HG02678 (cell line): ENCODE results near the gene EDN2.

Experiments
- ATAC-seq: cut with Tn5 transposase; IDR thresholded peaks from one replicate; pipeline ENCODE4 v1.9.1; 2021; ENCODE audit warnings: mild to moderate bottlenecking, moderate library complexity; ENCODE audit not compliant: unreplicated experiment

EDN2 gene

DNA sequence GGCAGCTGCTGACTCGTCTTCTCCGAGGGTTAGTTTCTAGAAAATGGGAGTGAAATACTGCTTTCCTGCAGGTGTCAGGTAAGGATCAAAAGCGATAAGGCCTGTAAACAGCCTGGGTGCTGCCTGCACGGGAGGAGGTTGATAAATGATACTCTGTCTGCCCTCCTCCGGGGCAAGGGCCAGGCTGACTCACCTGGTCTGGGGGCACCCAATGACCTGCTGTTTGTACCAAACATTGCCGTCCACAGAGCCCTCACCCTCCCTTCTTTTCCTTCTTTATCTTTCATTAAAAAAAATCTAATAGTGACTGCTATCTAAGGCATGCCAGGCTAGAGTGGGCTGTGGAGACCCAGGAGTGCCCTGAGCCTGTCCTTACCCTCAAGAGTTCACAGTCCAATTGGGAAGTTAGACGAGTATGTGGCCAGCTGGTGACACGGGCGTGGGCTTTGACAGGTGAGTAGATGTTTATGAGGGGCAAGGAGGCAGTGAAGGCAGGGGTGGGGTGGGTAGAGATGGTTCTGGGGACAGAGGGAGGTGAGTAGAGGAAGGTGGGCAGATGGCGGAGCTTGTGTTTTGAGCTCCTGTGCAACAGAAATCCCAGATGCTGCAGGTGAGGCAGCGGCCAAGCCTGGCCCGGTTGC is 16.2 kb downstream of the EDN2 start:
- no peak for ATAC-seq

DNA sequence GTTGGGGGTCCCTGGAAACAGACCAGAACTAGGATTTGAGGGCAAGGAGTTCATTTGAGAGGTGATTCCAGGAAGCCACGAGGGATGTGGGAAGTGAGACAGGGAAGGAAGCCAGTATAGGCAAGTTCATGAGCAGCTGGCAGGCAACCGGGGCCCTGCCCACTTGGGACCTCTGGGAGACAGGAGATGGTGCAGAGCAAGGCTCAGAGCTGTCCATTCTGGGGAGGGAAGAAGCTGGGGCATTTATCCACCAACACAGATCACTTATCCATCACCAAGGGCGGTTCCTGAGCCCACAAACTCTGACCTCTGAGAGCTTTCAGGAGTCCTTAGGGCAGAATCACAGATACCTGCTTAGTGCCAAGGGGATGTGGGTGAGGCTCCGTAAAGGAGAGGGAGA is 16.8 kb downstream of the EDN2 start:
- ATAC-seq = no peak

DNA sequence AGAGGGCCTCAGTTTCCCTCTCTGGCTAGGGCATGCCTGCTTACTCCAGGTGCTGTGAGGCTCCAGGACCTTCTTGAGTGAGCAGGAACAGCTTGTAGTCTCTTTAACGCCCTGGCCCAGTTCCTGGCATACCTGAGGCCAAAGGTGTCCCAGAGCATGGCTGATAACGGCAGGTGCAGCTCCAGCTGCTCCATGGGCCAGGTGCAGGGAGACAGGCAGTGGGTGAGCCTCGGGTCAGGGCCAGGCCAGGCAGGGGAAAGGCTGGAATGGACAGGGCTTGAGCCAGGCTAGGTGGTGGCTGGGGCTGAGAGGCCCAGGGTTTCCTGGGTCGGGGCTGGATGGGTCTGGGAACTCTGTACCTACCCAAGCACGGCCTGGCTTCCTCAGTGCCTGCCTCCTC is 18.3 kb downstream of the EDN2 start:
- no peak for ATAC-seq

DNA sequence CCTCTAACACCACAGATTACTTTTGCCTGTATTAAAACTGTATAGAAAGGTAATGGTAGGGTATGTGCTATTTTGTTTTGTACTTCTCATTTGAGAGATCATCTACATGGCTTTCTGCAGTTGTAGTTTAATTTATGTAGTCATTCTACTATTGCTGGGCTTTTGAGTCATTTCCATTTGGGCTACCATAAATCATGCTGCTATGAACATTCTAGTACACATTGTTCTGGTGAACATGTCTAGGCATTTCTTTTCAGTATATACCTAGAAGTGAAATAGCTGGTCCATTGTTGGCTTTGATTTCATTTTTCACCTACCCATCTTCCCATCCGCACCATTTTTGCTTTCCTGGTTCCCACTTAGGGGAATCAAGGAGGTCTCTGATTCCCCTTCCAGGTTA is 18.7 kb downstream of the EDN2 start:
- no peak for ATAC-seq

DNA sequence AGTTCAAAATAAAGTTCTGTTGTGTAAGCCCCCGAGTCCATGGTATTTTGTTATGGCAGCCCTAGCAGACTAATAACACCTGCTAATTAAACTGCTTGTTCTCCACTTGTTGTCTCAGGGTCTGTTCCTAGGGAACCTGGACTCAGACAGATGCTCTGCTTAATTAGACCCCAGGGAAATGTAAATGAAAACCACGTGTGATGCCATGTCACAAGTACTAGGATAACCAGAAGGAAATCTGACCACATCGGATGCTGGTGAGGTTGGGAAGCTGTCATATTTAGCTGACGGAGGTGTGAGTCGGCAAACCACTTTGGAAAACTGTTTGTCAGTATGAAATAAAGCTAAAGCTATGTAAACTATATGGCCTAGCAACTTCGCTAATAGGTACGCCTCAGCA is 19.6 kb downstream of the EDN2 start:
- ATAC-seq = no peak

DNA sequence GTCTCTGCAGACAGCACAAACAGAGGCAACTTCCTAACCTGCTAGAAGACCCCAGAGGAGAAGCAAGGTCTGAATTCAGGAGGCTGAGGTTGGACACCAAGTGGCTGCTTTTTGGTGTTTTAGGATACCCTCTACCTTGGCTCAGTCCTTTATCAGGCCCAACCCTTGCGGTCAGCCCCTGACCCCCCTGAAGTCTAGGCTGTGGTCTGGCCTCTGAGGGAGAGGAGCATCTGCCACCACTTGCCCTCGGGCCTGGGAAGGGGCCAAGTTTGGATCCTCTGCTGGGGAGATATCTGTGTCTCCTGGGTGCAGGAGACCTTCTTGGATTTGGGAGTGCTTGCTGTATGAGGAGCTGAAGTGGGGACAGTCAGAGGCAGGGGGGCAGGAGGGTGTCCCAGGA is 21.0 kb downstream of the EDN2 start:
- no peak for ATAC-seq

DNA sequence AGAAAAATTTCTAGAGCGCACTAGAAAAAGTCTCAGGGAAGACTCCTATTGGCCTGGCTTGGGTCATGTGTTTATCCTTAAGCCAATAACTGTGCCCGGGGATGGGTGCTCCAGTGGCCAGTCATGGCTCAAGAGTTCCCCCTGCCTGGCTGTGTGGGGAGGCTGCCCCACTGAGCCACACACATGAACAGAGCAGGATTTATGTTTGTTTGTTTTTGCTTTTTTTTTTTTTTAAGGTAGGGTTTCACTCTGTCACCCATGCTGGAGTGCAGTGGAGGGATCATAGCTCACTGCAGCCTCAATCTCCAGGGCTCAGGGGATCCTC is 21.8 kb downstream of the EDN2 start:
- no peak for ATAC-seq

DNA sequence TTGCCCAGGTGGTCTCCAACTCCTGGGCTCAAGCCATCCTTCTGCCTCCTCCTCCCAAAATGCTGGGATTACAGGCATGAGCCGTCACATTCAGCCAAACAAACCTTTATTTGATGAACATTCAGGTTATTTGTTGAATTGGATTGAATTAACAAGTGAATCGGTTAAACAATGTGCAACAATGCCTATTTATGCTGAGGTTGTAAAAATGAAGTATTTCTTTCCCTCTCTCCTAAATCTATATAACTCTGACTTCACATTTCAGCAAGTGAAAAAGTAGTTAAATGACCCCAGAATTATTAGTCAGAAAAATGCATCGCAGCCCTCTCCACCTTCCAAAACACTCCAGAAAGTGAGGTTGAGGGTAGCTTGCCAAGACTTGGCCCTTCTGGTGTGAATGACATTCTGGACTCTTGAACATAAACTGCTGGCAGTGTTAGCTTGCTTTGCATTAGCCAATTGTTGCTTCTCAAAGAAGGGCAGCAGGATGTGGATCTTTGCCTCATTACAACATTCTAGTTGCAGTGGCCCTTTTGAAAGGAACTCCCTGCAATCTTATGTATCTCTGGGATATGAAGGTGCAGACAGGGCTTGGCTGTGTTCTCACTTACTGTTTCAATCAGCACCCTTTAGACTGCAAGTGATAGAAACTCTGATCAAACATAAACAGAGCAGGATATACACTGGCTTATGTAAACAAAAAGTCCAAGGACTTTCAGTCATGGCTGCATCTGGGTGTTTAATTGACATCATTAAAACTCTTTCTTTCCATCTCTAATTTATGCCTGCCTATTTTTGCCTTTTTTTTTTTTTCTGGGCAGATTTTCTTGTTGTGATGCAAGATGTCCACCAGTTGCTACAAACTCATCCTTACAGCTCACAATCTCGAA is 22.4 kb downstream of the EDN2 start:
- ATAC-seq = no peak

DNA sequence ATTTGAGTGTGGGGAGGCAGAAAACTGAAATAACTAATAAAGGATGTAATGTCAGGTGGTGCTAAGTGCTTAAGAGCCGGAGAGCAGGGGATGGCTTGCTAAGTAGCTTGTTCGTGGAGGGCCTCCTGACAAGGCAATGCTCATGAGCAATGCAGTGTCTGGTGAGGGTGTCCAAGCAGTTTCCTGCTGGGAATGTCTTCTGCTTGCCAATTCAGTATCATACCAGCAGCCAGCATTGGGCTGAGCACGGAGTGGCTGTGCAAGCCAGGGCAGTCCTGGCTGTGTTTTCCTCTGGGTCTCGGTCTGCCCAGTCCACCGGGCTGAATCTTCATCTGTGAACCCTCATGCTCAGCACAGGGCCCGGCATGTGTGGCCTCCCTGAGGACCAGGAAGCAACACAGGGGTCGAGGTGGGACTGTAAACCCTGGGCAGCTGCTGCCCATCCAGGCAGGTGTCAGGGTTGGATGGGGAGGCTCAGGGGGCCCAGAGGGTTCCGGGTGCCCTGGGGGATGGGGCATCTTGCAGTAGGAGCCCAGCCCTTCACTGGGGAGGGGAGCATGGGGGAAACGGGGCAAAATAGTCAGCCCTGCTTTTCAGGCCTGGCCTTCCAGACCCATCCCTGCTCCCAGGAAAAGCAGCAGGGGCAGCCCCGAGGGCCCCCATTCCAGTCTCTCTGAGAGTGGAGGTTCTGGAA is 27.5 kb downstream of the EDN2 start:
- no peak for ATAC-seq

DNA sequence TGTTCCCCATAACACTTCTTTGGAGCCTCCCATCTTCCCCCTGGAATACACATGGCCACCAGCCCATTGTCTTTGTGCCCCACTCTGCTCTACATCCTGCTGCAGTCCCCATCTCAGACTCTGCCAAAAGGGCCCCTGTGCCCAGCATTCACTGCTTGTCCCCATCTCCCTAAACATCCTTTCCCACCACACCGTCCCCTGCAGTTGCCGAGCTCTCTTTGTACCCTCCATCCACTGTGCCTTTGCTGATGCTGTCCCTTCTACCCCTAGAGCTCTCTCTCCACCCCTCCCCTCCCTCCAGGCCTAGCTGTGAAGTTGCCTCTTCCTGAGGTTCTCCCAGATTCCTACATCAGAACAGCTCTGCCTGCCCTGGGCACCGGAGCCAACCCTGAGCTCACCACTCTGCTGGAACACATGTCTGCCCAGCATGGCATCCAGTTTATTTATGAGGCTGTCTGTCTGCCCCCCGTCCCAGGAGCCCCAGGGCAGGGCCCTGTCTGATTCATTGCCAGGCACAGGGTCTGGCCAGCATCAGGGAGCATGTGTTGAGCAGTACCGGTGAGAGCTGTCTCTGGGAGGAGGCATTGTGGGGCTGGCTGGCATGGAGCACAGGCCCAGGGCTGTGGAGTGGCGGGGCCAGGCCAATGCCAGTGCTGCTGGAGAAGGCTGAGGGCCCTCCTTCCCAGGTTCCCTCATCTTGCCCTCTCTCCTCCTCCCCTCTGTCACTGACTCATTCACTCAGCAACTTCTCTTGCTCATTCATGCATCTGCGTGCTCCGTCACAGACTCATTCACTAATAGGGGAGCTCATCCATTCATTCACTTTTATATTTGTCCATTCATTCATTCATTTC is 28.8 kb downstream of the EDN2 start:
- ATAC-seq = no peak

DNA sequence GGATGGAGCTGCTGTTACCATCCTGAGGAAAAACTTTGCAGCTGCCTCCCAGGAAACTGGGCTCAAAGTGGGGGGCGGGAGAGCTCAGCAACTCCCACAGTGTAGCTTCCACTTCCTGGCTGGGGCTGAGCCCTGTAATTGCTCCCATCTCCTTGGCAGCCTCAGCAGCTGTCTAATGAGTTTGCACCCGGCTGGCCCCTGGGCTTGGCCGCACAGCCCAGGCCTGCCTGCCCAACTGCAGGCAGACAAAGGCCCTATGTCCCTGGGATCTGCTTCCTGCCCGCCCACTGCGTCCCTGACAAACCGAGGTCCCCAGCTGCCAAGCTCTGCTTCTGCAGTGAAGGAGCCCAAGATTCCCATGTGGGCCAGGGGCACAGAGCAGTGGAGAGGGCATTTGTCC is 30.1 kb downstream of the EDN2 start:
- no peak for ATAC-seq

DNA sequence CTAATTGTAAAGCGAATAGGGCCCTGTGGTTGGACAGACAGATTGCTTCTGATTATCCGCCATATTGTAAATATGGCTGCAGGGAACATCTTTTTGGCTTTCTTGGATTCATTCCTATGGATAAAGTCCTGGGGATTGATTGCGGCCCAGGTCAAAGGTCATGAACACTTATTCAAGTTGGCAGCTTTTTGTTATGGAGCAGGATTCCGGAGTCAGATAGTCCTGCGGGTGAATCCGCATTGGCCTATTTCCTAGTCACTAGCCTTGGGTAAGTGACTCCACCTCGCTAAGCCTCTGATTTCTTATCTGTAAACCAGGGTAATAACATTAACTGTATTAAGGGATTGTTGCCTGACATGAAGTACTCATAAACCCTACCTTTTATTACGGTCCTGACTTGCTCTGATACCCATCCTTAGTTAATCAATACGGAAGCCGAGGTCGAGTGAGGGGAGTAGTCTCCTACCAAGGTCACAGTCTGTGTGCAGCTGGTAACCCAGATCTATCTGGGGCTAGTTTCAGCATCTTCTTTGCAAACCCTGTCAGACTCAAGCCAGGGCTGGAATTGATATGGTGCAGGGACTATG is 31.7 kb downstream of the EDN2 start:
- no peak for ATAC-seq

DNA sequence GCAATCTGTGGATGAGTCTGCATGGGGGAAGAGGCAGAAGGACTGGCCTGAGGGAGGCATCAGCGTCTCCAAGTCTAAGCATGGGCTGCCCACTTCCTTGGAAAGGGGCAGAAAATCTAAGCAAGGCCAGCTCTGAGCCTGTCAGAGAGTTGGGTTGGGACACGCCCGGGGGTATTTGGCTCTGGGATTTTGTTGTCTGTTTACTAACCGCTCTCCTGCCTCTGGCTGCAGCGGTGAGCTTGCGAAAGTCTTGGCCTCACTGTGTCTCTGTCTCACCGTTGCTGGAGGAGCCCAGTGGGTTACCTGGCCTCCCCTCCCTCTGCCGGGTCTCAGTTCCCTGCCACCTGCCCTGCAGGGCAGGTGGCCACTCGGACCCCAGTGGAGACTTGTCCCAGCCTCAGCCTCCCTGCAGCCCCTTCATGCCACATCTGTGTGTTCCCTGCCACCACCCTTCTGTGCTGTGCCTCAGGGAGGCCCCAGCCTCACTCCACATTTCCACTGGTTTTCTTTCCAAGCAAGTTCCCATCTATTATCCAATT is 33.7 kb downstream of the EDN2 start:
- ATAC-seq = no peak

DNA sequence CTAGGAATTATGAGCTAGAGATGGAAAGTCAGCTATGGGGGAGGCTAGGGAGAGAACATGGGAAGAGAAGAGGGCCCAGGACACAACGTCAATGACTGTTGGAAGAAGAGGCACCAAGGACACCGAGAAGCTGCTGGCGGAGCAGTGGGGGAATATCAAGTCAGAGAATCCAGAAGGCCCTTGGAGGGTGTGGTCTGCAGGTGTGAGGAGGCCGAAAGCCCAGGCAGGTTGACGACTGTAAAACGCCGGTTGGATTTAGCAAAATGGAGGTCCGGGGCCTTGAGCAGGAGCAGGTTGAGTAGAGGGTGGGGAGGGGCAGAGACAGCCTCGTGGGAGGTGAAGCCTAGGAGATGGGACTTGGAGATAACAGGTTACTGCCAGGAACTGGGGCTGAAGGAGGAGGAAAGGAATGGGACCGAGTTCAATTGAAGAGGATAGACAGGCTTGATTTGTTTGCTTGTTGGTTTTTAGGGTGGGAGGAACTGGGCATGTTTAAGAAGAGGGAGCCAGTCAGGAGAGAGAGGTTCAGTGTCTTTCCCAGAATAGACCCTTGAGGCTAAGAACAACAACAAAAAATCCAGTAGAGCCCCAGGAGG is 35.1 kb downstream of the EDN2 start:
- ATAC-seq = no peak

DNA sequence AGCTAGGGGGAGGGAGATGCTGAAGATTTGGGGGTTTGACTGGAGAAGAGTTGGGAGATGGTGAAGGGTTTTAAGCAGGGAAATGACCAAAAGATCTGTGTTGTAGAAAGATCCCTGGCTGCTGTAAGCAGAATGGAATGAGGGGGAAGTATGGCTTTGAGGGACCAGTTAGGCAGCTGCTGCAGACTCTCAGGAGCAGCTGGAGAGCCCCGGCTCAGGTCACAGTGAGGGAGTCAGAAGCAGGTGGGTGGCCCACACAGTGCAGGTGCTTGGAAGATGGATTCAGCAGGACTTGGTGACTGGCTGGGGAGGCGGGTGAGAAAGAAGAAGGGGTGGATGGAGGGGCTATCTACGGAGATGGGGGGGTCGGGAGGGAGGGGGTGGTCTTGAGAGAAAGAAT is 35.7 kb downstream of the EDN2 start:
- no peak for ATAC-seq

DNA sequence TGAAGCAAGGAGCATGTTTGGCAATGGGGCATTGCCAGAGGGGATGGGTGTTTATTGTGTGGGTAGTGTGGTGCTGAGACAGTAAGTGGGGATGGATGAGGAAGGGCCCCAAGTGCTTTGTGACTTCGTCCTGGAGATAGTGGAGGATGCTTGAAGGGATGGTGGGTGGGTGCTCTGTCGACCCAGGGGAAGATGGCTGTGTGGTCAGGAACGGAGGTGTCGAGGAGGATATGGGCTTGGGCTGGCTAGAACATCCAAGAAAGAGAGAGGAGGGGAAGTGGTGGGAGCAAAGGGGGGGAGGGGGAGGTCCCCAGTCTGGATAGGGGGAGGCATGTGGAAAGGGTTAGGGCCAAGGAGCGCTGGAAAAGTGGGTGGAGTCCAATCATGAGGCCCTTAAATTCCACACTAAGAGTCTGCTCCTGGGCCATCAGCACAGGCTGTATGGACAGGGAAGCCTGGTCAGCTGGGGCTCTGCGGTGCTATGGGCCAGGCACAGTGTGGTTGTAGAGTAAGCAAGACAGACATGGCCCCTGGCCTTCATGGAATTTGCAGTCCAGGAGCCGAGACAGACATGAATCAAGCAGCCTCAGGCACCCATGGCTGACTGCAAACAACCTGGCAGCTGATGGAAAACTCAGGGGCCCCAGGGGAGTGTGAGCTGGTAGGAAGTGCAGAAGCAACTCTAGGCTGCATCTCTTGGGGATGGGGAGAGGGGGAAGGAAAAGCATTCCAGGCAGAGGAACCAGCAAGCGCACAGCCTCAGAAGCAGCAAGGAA is 36.3 kb downstream of the EDN2 start:
- no peak for ATAC-seq

DNA sequence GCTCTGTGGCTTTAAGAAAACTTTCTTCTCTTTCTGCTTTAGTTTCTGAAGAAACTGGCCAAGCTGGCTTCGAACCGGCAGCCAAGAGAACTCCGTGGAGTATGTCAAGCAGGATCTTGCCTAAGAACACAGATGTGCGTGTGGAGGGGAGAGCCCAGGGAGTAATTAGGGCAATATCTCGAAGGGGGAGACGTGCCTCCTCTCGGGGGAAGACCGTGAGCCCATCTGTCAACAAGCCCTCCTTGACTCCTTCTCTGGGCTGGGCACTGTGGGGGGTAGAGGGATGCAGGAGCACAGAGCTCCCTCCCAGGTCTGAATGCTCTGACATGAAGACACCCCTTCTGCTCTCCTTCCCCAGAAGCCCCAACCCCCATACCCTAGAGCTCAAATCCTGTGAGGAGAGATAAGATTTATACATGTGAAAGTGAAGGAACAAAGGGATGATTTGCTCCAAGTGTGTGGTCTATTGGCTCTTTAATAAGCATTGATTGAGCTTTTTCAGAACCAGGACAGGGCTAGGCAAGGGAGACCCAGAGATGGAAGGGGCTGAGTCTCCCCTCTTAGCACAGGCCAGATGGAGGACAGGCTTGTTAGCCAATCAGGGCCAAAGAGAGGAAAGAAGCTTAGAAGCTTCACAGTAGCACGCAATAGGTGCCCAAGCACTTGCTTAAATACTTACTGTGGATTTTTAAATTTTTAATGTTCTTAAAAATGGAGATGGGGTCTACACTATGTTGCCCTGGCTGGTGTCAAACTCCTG is 37.5 kb downstream of the EDN2 start:
- no peak for ATAC-seq

DNA sequence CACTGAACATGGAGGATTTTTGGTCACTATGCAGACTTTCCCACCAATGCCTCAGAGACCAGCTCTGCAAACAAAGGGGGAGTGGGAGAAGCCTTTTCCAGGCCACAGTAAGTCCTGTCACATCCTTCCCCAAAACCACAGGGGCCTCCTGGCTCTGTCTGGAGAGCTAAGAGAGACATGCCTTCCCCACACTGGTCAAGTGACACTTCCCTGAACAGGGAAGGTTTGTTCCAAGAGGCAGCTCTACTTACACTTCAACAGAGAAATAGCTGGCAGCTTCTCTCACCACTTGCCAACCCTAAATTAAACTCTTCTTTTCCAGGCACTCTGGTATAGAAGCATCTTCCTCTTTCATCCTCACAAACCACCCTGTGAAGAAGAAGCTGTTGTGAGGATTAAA is 39.7 kb downstream of the EDN2 start:
- no peak for ATAC-seq

DNA sequence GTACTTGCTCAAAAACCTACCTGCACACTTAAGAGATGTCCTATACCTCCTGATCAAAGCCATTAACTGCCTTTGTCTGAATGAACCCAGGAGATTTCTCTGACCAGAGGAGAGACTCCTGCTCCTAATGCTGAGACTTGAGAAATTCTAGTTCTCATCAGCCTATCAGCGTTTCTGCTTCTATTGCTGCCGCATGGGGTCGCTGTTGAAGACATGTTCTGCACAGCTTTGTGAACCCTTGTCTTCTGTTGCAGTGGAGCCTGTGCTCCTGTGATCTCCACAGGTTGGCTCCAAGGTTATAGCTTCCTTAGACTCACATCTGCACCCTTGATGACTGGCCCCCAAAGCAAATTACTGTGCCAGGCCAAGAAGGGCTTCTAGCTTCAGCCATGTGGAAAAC is 40.2 kb downstream of the EDN2 start:
- no peak for ATAC-seq
